ENCODE measurements around the gene TIAM2.
"Not testable (repeated sequence)": the region's sequence is repeated elsewhere in the genome, so short reads cannot be mapped to it uniquely, and the experiment has no call there.

TIAM2 gene

DNA sequence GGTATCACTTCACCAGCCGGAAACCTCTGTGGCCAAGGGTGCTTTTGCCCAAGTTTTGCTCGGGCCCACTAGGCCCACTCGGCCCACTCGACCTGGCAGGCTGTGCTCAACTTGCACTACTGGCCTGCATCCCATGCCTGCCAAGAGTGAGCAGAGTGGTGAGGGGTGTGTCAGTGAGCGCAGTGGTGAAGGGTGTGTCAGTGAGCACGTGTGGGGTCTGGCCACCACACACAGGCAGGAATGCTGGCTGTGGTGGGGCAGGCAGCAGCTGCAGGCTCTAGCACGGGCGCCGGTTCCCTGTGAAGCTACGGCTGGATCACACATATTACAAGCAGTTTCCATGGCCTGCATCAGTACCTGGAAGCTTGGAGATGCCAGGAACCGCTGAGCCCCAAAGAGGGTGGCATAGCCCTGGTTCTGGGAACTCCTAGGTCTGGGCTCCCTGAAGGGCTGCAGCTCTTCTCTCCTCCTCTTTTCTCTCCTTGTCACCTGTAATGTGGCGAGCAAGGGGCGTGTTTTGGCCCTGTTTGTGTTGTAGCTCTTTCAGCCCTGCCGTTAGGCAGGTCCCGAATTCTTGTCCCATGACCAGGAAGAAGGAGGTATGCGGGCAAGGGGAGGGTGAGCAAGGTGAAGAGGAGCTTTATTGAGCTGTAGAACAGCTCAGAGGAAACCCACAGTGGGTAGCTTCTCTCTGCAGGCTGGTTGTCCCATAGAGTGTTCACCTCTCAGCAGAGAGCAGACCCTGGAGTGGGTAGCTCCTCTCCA is 217.7 kb downstream of the TIAM2 start:
- H3K4me3 ChIP-seq (ENCODE audit: low read depth, low read length), result no peak overlapping the region
- no peak for DNase-seq (ENCODE audit: low read depth)
- TF ChIP-seq, protein P1, sequence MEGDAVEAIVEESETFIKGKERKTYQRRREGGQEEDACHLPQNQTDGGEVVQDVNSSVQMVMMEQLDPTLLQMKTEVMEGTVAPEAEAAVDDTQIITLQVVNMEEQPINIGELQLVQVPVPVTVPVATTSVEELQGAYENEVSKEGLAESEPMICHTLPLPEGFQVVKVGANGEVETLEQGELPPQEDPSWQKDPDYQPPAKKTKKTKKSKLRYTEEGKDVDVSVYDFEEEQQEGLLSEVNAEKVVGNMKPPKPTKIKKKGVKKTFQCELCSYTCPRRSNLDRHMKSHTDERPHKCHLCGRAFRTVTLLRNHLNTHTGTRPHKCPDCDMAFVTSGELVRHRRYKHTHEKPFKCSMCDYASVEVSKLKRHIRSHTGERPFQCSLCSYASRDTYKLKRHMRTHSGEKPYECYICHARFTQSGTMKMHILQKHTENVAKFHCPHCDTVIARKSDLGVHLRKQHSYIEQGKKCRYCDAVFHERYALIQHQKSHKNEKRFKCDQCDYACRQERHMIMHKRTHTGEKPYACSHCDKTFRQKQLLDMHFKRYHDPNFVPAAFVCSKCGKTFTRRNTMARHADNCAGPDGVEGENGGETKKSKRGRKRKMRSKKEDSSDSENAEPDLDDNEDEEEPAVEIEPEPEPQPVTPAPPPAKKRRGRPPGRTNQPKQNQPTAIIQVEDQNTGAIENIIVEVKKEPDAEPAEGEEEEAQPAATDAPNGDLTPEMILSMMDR (IDR thresholded peaks at IDR 0.05; ENCODE audit: control insufficient read depth, extremely low read depth, insufficient read depth), result no peak

DNA sequence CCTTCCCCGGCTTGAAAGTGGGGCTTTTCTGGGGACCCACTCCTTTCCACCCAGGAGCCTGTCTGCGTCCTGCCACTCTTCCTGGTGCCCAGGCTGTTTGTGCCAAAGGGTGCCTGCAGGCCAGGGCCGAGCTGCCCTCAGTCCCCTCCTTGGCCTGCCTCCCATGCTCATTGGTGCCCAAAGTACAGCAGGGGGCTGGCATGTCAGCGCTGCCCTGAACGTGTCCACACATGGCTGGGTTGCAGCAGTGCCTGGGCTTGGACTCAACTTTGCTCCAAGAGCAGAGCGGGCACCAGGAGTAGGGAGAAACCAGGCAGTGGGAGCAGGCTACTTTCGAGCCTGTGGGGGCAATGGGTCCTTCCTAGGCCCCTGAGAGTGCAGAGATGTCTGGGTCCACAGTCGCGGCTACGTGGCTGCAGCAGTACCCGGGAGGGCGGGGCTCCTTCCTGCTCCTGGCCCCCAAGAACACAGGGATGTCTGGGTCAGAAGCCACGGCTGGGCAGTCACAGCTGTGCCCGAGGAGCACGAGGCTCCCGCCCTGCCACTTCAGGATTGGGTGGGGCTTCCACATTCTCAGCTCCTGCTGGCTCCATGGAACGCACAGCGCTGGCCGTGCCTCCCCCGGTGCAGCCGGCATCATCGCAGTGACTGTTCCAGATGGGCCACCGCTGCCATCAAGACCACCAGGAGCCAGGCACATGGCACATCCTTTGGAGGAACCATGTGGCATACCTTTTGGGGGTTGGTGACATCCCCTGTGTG is 218.7 kb downstream of the TIAM2 start:
- DNase-seq (ENCODE audit: low read depth), result no peak
- H3K4me3 ChIP-seq (ENCODE audit: low read depth, low read length), result no peak overlapping the region
- TF ChIP-seq, protein P1 (IDR thresholded peaks at IDR 0.05; ENCODE audit: control insufficient read depth, extremely low read depth, insufficient read depth), result no peak

DNA sequence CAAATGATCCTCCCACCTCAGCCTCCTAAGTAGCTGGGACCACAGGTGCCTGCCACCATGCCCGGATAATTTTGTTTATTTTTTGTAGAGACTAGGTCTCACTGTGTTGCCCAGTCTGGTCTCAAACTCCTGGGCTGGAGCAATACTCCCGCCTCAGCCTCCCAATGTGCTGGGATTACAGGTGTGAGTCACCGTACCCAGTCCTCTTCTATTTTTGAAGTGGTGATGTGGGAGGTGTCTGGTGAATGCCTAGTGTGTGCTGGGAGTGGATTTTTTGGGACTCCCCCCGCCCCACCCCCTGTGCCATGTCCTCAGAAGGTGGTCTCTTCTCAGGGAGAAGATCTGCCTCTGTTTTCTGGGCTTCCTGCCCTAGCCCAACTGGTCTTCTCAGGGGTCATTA is 220.8 kb downstream of the TIAM2 start:
- DNase-seq (ENCODE audit: low read depth), result no peak
- no peak overlapping the region for H3K4me3 ChIP-seq (ENCODE audit: low read depth, low read length)
- TF ChIP-seq, protein P1 (IDR thresholded peaks at IDR 0.05; ENCODE audit: control insufficient read depth, extremely low read depth, insufficient read depth), result no peak

DNA sequence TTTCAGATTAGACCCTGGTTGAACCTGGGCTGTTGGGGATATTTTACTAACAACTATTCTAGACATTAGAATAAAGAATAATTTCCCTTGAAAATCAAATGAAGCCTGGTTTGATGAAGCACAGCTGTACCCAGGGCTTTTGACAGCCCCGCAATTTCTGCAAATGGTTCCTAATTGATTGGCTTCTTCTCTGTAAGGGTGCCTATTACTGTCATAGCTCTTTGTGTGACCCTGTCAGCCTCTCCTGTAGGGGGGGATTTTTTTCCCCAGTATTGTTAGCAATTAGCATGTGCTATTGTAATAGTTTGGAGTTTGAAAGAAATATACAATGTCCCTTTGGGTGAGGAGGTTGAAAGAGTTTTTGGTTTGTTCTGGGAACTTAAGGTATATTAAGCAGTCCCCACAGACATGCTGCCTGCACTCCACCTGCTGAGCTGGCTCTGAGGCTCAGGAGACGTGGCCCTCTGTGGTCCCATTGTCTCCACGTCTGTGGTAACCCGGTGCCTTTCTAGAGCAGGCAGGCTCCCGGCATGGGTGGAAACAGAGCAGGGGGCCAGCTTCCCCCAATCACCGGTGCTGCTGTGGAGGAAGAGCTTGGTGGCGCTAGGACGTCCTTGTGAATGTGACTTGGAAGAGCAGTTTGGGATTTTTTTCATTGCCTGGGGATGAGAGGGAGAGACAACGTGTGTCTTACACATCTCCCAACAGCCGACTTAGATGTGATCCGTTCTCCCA is 221.4 kb downstream of the TIAM2 start:
- TF ChIP-seq, protein P1 (IDR thresholded peaks at IDR 0.05; ENCODE audit: control insufficient read depth, extremely low read depth, insufficient read depth), result no peak
- no peak overlapping the region for H3K4me3 ChIP-seq (ENCODE audit: low read depth, low read length)
- DNase-seq (ENCODE audit: low read depth), result no peak

DNA sequence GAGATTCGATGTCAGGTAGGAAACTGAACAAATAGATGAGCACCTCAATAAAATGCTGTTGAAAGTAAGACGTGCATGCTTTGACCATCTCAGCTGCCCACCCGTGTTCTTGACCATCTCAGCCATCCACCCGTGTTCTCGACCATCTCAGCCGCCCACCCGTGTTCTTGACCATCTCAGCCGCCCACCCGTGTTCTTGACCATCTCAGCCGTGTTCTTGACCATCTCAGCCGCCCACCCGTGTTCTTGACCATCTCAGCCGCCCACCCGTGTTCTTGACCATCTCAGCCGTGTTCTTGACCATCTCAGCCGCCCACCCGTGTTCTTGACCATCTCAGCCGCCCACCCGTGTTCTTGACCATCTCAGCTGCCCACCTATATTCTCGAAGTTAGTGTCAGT is 223.6 kb downstream of the TIAM2 start:
- H3K4me3 ChIP-seq (ENCODE audit: low read depth, low read length); DNase-seq (ENCODE audit: low read depth): not testable (repeated sequence)

DNA sequence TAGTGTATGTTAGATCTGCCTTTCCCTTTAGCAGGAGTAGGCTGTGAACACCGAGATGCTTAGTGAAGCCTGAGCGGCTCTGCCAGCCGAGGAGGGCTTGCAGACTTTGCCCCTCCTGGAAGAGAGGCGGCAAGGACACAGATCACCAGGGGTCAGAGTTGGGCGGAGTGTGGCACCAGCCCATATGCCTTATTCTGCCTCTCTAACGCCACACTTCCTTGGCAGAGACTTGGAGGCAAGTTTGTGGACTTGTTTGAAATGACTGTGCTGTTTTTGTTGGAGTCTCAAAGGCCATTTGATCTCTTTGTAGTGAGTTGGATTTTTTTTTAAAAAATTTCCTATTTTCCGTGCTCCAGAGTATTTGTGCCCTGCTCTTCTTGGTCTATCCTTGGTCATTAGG is 224.2 kb downstream of the TIAM2 start:
- TF ChIP-seq, protein P1 (IDR thresholded peaks at IDR 0.05; ENCODE audit: control insufficient read depth, extremely low read depth, insufficient read depth), result no peak
- DNase-seq (ENCODE audit: low read depth), result no peak
- H3K4me3 ChIP-seq (ENCODE audit: low read depth, low read length), result no peak overlapping the region

DNA sequence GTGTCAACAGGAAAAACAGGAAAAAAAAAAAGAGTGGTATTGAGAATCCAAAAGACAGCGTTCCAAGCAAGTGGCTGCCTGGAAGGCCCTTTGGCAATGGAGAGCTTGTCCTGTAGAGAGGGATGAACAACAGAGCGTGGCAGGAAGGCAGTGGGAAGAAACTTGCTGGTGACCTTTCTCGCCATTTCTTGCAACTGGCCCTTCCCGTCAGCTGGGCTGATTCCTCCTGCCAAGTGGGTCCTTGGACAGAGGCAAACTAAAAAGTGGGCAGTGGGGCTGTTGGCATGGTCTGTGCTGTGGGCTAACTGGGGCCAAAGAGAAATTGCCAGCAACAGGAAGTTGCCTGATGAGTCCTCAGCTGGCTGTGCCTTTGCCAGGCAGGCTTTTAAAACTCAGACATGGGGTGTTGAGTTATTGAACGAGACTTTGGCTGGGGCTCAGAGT is 224.8 kb downstream of the TIAM2 start:
- TF ChIP-seq, protein P1 (IDR thresholded peaks at IDR 0.05; ENCODE audit: control insufficient read depth, extremely low read depth, insufficient read depth), result no peak
- no peak overlapping the region for H3K4me3 ChIP-seq (ENCODE audit: low read depth, low read length)
- DNase-seq (ENCODE audit: low read depth), result no peak
